K562 (cell line): ENCODE data around the gene TXNRD1. TPM values are rescaled to one million over a fixed set of nuclear protein-coding genes. Genes with fewer than 3 reads are reported as not detected.

Source experiments
- ATAC-seq: fragments of 200-7000 bp; cut with Tn5 transposase; 3 replicates; pipeline ENCODE4 v1.9.1; 2020; ENCODE audit warnings: moderate library complexity
- BruUV-seq: library from RNA; stranded (reverse); fragments of 400-500 nt; replicated peaks from 2 replicates; lab custom pipeline; 2021; lab: Mats Ljungman, UMichigan
- CTCF ChIA-PET: fragments of 300-600 bp; formaldehyde crosslinking; extraction: SDS; loops from one replicate; lab custom pipeline; 2021; ENCODE audit warnings: low intra/inter-chr PET ratio; lab: Yijun Ruan, JAX
- POLR2A ChIA-PET: fragments of 300-600, 350-650 bp; sonication (Branson Sonifier 250); formaldehyde crosslinking; extraction: SDS; loops from one replicate; lab custom pipeline; 2021; ENCODE audit warnings: antibody characterized with exemption, inconsistent platforms; lab: Yijun Ruan, JAX
- DNase-seq, 4 experiments: peaks; one replicate each; pipeline versions ENCODE4 v3.0.0 to v3.0.0-alpha.2; 2011 to 2018; ENCODE audit warnings: low spot score in 3 of 4, mixed read lengths in 3 of 4; ENCODE audit errors: extremely low read depth in 1 of 4
- FAIRE-seq: peaks from 2 replicates; lab custom pipeline; 2011; peaks lifted over from hg19 to GRCh38; lab: Jason Lieb, UNC
- H2AFZ ChIP-seq: 2 replicates; pipeline ENCODE4 v1.6.0; 2011; ENCODE audit warnings: low read depth, low read length, control low read depth, inconsistent platforms
- H3K27ac ChIP-seq: fragments of 200-600 bp; 3 replicates; pipeline ENCODE4 v1.8.0; 2011; ENCODE audit warnings: low read depth, mild to moderate bottlenecking, control low read depth, inconsistent platforms, low read length, moderate library complexity, mixed read lengths; ENCODE audit errors: extremely low read depth
- H3K27me3 ChIP-seq, 2 experiments: fragments of 300-600 bp in 1 of 2; 2 replicates in 1 of 2; 3 replicates in 1 of 2; pipeline versions ENCODE4 v1.6.0 to v1.8.0; 2011; ENCODE audit warnings: inconsistent platforms in 2 of 2, low read length in 2 of 2, mild to moderate bottlenecking in 1 of 2, mixed read lengths in 1 of 2, moderate library complexity in 1 of 2; ENCODE audit not compliant: control insufficient read depth in 2 of 2, insufficient read depth in 2 of 2
- H3K36me3 ChIP-seq: fragments of 300-600 bp; 3 replicates; pipeline ENCODE4 v1.8.0; 2011; ENCODE audit warnings: mild to moderate bottlenecking, low read length, inconsistent platforms; ENCODE audit not compliant: control insufficient read depth, insufficient read depth
- H3K4me1 ChIP-seq, 2 experiments: fragments of 200-600 bp in 1 of 2; replicated peaks in 1 of 2; 2 replicates in 1 of 2; 3 replicates in 1 of 2; pipeline versions ENCODE4 v1.5.1 to v1.8.0; 2011; ENCODE audit warnings: inconsistent platforms in 2 of 2, low read length in 2 of 2, mild to moderate bottlenecking in 1 of 2, mixed read lengths in 1 of 2, moderate library complexity in 1 of 2; ENCODE audit not compliant: control insufficient read depth in 2 of 2, insufficient read depth in 2 of 2
- H3K4me2 ChIP-seq: 2 replicates; pipeline ENCODE4 v1.6.1; 2011; ENCODE audit warnings: low read length, control low read depth, inconsistent platforms, mixed read lengths; ENCODE audit not compliant: insufficient read depth
- H3K4me3 ChIP-seq: fragments of 200-600 bp; sonication (generic), shearing (Covaris generic); 2 replicates; pipeline ENCODE4 v1.5.1; 2016; ENCODE audit warnings: control low read depth, inconsistent platforms
- H3K79me2 ChIP-seq: fragments of 200-600 bp; 3 replicates; pipeline ENCODE4 v1.8.0; 2011; ENCODE audit warnings: low read length, inconsistent platforms; ENCODE audit not compliant: control insufficient read depth, insufficient read depth
- H3K9ac ChIP-seq, 2 experiments: 2 replicates each; pipeline versions ENCODE4 v1.6.0 to v1.6.1; 2011; ENCODE audit warnings: low read depth in 2 of 2, low read length in 2 of 2, control low read depth in 1 of 2, inconsistent platforms in 1 of 2, mild to moderate bottlenecking in 1 of 2, mixed read lengths in 1 of 2; ENCODE audit not compliant: insufficient read depth in 1 of 2
- H3K9me1 ChIP-seq: one replicate; pipeline ENCODE4 v1.6.0; 2011; ENCODE audit warnings: inconsistent platforms, mild to moderate bottlenecking, low read length, moderate library complexity; ENCODE audit not compliant: control insufficient read depth, insufficient read depth
- H3K9me3 ChIP-seq: replicated peaks from 2 replicates; pipeline ENCODE4 v1.5.1; 2011; ENCODE audit warnings: low read depth, low read length, inconsistent platforms; ENCODE audit not compliant: control insufficient read depth, insufficient read depth
- H4K20me1 ChIP-seq: replicated peaks from 2 replicates; pipeline ENCODE4 v1.6.1; 2011; ENCODE audit warnings: low read length, inconsistent platforms, mixed read lengths; ENCODE audit not compliant: control insufficient read depth, insufficient read depth
- FOXA1 ChIP-seq: fragments of 450-650 bp; IDR thresholded peaks from 2 replicates; pipeline ENCODE4 v1.6.1; 2016; ENCODE audit warnings: mild to moderate bottlenecking, borderline replicate concordance
- RBFOX2 ChIP-seq: fragments of 200-400 bp; formaldehyde crosslinking; IDR thresholded peaks from 2 replicates; pipeline ENCODE4 v1.6.1; 2017; ENCODE audit warnings: low read depth, mild to moderate bottlenecking, low read length, moderate library complexity
- RBM15 ChIP-seq: fragments of 200-400 bp; formaldehyde crosslinking; IDR thresholded peaks from 2 replicates; pipeline ENCODE4 v1.6.1; 2018; ENCODE audit warnings: mild to moderate bottlenecking, low read length, moderate library complexity; ENCODE audit not compliant: insufficient read depth
- WGBS: fragments of 100-300 bp; shearing (Covaris generic); methylation state at CpG from one replicate; pipeline ENCODE4 v1.1.6; 2016; ENCODE audit warnings: low coverage, mixed read lengths; ENCODE audit not compliant: insufficient coverage; ENCODE audit errors: missing lambda C conversion rate; 5-methylcytosine and 5-hydroxymethylcytosine counted together
- in situ Hi-C: fragments of 300-500 bp; cut with MboI; formaldehyde crosslinking; loops from 4 replicates; pipeline ENCODE4 v1.15.0; 2018; ENCODE audit warnings: inconsistent platforms, mixed read lengths
- intact Hi-C: fragments of 100-400 bp; cut with micrococcal nuclease; formaldehyde crosslinking; loops from 2 replicates; pipeline ENCODE4 v1.14.2; 2022
- polyA plus RNA-seq, 8 experiments: library from polyadenylated mRNA; depleted of rRNA in 4 of 8; stranded (reverse) in 5 of 8; unstranded in 3 of 8; fragments of >200 nt; fragmentation: Nextera tagmentation in 2 of 8; fragmentation: Illumina TruSeq in 1 of 8; extraction: Ambion mirVana in 2 of 8; extraction: Trizol in 1 of 8; gene quantifications; 2 replicates each; pipeline versions ENCODE4 v1.2.1 to v1.2.3, GENCODE V29; 2011 to 2014; ENCODE audit warnings: inconsistent platforms in 1 of 8, missing spikeins in 1 of 8
- total RNA-seq, 7 experiments: library from RNA; depleted of rRNA in 6 of 7; stranded (reverse); fragments of >200 nt in 6 of 7; fragmentation: Illumina TruSeq in 2 of 7; extraction: Trizol in 2 of 7; gene quantifications; 2 replicates each; pipeline versions ENCODE4 v1.2.1 to v1.2.3, GENCODE V29; 2011 to 2021; ENCODE audit warnings: low replicate concordance in 1 of 7

The TXNRD1 gene
- total and polyA plus RNA-seq, 9 of the 15 experiments (the other 6 are each of a cell fraction or from before 2014, with no cell fraction given) = 107 to 189 (median 146) TPM

- Histone ChIP-seq H3K79me2 (peaks cover 82% of the 10 kb centered on the region), H3K27ac (no peak overlapping the region), H3K36me3 (peaks cover 57% of the 10 kb centered on the region), H3K4me3 (no peak overlapping the region), H4K20me1 (peaks cover 15% of the 10 kb centered on the region), H3K4me1 (peaks cover 5 to 12% of the 10 kb centered on the region in 2 experiments; a peak in 4 of 5 replicates), H3K9me3 (no peaks in the 10 kb centered on the region), H3K9me1 (peaks cover 3% of the 10 kb centered on the region), H3K27me3 (no peaks in the 10 kb centered on the region), H3K9ac (peak overlapping the region in 1 of 2 experiments; percentile 39; a peak in 1 of 4 replicates), H3K4me2 (peak overlapping the region; percentile 8; the same call in 1 of the 2 replicates), H2AFZ (no peak overlapping the region)
- no peak for ATAC-seq
- in situ Hi-C loops (loop anchor here (10.0 kb wide), 1 partner anchor 76 kb away; the partner anchor contains the start of gene TXNRD1), intact Hi-C loops (no loop called here)
- ChIA-PET CTCF (no interaction called here), POLR2A (interaction anchor here (4.4 to 9.5 kb wide), 3 partner anchors 8 to 71 kb away, joined by 28 to 104 read pairs (median 67); partner anchors contain the start of gene TXNRD1)
- no peak for TF ChIP-seq FOXA1
- TF ChIP-seq RBFOX2 = peak; percentile 62
- no peak for FAIRE-seq
- DNase-seq = no peak
- no TSS peak for BruUV-seq
- 96% methylated on average over 8 of the region's 8 CpGs for WGBS
Observed at GRCh38 chr12:104290320-104290719, 74.7 kb downstream of the TXNRD1 start.

GRCh38 chr12:104290855-104291254 is 75.3 kb downstream of the TXNRD1 start:
- Histone ChIP-seq H4K20me1 (peaks cover 17% of the 10 kb centered on the region), H3K36me3 (peaks cover 63% of the 10 kb centered on the region), H3K9me3 (no peaks in the 10 kb centered on the region), H3K27ac (no peak overlapping the region), H3K79me2 (peaks cover 88% of the 10 kb centered on the region), H2AFZ (no peak overlapping the region), H3K9me1 (peaks cover 3% of the 10 kb centered on the region), H3K4me3 (no peak overlapping the region), H3K27me3 (no peaks in the 10 kb centered on the region), H3K4me2 (no peak overlapping the region), H3K4me1 (peaks cover 4 to 9% of the 10 kb centered on the region in 2 experiments; a peak in 4 of 5 replicates), H3K9ac (no peak overlapping the region)
- WGBS = 99% methylated on average over 4 of the region's 5 CpGs
- in situ Hi-C loops = loop anchor here (10.0 kb wide), 1 partner anchor 76 kb away; the partner anchor contains the start of gene TXNRD1
- peak; percentile 46; the same call in 1 of the 2 replicates for TF ChIP-seq RBFOX2
- no peak for TF ChIP-seq RBM15
- no peak for DNase-seq
- POLR2A ChIA-PET = interaction anchor here (4.4 to 9.5 kb wide), 3 partner anchors 7 to 71 kb away, joined by 28 to 104 read pairs (median 67); partner anchors contain the start of gene TXNRD1
- intact Hi-C loops = no loop called here
- no TSS peak for BruUV-seq
- ATAC-seq = no peak
- FAIRE-seq = no peak
- CTCF ChIA-PET = no interaction called here
